GM18526 (cell line): Measurements from ENCODE around the gene OR52I2.

Source experiments
- POLR2A ChIP-seq: IDR thresholded peaks from 3 replicates; pipeline ENCODE4 v1.6.1; 2011; ENCODE audit not compliant: insufficient read length; ENCODE audit errors: extremely low read depth

OR52I2 gene

GRCh38 chr11:4637662-4638047 lies 56.1 kb downstream of the OR52I2 start:
- TF ChIP-seq POLR2A: no peak

- TF ChIP-seq POLR2A: no peak
Measured at GRCh38 chr11:4639931-4640330, 58.4 kb downstream of the OR52I2 start.

GRCh38 chr11:4641501-4641900 lies 60.0 kb downstream of the OR52I2 start:
- TF ChIP-seq POLR2A: no peak

GRCh38 chr11:4642043-4642442 lies 60.5 kb downstream of the OR52I2 start:
- TF ChIP-seq POLR2A: no peak
